NT2/D1 (cell line): ENCODE measurements around the gene SLC7A6.

ENCODE experiments used
- SUZ12 ChIP-seq: IDR thresholded peaks from 2 replicates; pipeline ENCODE4 v1.6.1; 2011; ENCODE audit not compliant: insufficient read length, insufficient read depth; ENCODE audit errors: extremely low read depth
- YY1 ChIP-seq: IDR thresholded peaks from 2 replicates; pipeline ENCODE4 v1.6.1; 2011; ENCODE audit not compliant: insufficient read length, insufficient read depth
- ZNF274 ChIP-seq: IDR thresholded peaks from 2 replicates; pipeline ENCODE4 v1.6.1; 2011; ENCODE audit warnings: mild to moderate bottlenecking, low read depth, low read length

DNA sequence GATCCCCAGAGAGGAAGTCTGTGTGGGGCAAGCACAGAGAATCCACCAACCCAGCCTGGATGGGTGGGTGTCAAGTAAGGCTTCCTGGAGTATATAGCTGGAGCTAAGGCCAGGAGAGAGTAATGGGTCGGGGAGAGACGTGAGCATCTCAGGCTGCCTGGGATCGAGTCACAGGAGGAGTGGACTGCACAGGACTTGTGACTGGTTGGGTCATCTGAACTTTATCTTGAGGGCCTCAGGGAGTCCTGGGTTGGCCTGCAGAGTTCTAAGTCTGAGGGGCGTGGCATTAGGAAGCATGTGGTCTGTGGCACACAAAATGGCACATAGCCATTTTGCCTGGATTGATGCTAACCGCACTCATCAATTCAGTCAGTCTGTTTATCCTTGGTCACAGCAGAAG lies 17.7 kb upstream of the SLC7A6 start:
- TF ChIP-seq YY1 (no peak), SUZ12 (no peak), ZNF274 (no peak)
